Left colon (tissue), 2 donors: ENCODE results near the gene CTNNA3. TPM values are rescaled to one million over a fixed set of nuclear protein-coding genes. Genes with fewer than 3 reads are reported as not detected.

Source experiments
- ATAC-seq: fragments of 200-7000 bp; cut with Tn5 transposase; one replicate; pipeline ENCODE4 v1.9.1; 2020; ENCODE audit warnings: mild to moderate bottlenecking, moderate library complexity
- DNase-seq, 2 donors: peaks; one replicate each; pipeline ENCODE4 v3.0.0-alpha.2; 2020
- intact Hi-C, 2 donors: fragments of 100-400 bp; cut with DNase I in 1 of 2; cut with micrococcal nuclease in 1 of 2; formaldehyde crosslinking; loops; one replicate each; pipeline versions ENCODE4 v1.11.2 to v1.14.0; 2022; cut with DNase I, micrococcal nuclease
- total RNA-seq, 2 donors: library from RNA; stranded (reverse); fragmentation: NEBNext Ultra II Directional; extraction: Animal tissue kit (Norgen Biotek cat#: 25700); gene quantifications; one replicate each; pipeline ENCODE4 v1.2.1, GENCODE V29; 2021
- donor health status: DM: no; HTN: no; CAD: no.
- donor health status: DM: yes; HTN: yes; CAD: no.

Gene CTNNA3
- total RNA-seq, 2 donors from 2014 or later = 0.21 to 1.0 TPM

- ATAC-seq = peak; percentile 71
- DNase-seq = peak in 1 of 2 donors; percentile 6
- intact Hi-C loops = no loop called here
These were observed 1515.2 kb downstream of the CTNNA3 start for GRCh38 chr10:66180581-66181318.

GRCh38 chr10:66180021-66180420, 1516.0 kb downstream of the CTNNA3 start:
- no peak for ATAC-seq
- intact Hi-C loops = no loop called here
- DNase-seq = no peak

- DNase-seq (no peak), ATAC-seq (no peak)
- intact Hi-C loops = no loop called here
These were observed 1519.2 kb downstream of the CTNNA3 start for GRCh38 chr10:66176772-66177171.

DNA sequence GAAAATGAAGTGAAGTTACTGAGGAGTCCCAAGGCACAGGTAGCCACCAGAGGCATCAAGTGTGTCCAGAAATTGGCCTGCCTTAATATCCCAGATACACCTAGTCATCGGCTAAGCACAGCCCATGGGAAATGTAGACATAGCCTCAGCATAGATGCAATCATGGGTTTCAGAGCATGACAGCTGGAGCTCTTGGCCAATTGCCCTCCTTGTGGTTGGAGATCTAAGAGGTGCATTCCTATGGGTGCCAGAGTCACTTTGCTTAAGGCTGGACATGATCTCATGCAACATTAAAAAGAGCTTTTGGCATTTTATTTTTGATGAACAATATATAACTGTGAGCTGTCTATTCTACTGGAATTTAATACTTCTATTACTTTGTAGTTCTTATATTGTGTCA, 1528.2 kb downstream of the CTNNA3 start:
- intact Hi-C loops = no loop called here
- DNase-seq (no peak), ATAC-seq (no peak)

DNA sequence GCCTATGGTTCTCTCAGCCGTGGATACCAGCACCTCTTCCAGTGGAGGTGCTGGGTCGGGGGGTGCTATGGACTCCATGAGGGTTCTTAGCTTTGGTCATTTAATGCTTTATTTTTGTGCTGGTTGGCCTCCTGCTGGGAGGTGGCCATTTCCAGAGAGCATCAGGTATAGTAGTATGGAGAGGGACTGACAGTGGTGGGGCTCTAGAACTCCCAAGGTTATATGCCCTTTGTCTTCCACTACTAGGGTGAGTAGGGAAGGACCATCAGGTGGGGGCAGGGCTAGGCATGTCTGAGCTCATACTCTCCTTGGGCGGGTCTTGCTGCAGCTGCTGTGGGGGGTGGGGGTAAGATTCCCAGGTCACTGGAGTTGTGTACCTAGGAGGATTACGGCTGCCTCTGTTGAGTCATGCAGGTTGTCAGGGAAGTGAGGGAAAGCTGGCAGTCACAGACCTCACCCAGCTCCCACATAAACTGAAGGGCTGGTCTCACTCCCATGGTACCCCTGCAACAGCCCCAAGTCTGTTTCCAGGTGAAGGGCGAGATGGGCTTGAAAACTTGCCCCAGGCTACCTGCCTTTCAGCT, 1533.3 kb downstream of the CTNNA3 start:
- no peak for ATAC-seq
- DNase-seq = peak in 1 of 2 donors; percentile 25
- intact Hi-C loops = no loop called here

DNA sequence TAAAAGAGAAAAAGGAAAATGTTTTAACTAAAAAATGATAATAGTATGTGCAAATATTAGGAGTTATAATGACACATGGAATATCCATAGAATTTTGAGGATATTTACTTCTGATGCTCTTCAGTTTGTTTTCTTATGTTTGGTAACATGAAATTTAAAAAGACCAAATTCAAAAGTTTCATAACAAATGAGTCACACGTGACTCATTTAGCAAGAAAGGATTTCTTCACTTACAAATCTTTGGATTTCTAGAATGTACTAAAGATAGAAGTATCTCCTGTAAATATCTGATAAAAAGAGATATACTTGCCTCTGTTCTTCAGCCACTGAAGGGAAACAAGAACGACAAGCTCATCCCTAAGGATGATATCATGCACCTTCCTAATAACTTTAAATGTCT, 1544.6 kb downstream of the CTNNA3 start:
- intact Hi-C loops = no loop called here
- DNase-seq (no peak), ATAC-seq (no peak)

DNA sequence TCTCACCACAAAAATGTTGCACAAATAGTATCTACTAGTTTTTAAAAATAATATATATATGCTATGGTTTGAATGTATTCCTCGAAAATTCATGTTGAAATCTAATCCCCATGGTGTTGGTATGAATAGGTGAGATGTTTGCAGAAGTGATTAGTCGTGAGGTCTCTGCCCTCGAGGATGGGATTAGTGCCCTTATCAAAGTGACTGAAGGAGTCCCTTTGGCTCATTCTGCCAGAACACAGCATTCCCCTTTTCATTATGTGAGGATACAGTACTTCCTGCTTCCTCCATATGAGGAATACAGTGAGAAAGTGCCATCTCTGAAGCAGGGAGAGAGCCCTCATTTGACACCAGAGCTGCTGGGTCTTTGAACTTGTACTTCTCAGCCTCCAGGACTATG, 1547.7 kb downstream of the CTNNA3 start:
- ATAC-seq = no peak
- intact Hi-C loops = no loop called here
- no peak for DNase-seq

- DNase-seq (no peak), ATAC-seq (no peak)
- intact Hi-C loops = no loop called here
These were observed 1552.0 kb downstream of the CTNNA3 start for GRCh38 chr10:66144016-66144415.

DNA sequence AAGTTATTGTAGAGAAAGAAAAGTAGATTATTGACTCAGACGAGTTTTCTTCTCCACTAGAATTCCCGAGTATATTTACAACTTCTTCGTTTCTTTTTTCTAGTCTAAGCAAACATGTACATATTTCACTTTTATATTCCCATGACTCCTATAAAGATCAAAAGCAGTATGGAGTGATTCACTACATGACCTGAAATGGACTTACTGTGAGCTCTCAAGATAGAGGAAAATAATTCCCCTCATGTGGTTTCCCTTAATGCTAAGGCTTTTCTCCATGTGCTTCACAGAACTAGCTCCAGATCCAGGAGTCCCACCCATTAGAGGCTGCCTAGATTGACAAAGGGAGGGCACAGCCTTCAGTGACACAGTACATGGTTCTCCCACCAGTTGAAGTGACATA, 1593.2 kb downstream of the CTNNA3 start:
- no peak for ATAC-seq
- DNase-seq = no peak
- intact Hi-C loops = no loop called here

DNA sequence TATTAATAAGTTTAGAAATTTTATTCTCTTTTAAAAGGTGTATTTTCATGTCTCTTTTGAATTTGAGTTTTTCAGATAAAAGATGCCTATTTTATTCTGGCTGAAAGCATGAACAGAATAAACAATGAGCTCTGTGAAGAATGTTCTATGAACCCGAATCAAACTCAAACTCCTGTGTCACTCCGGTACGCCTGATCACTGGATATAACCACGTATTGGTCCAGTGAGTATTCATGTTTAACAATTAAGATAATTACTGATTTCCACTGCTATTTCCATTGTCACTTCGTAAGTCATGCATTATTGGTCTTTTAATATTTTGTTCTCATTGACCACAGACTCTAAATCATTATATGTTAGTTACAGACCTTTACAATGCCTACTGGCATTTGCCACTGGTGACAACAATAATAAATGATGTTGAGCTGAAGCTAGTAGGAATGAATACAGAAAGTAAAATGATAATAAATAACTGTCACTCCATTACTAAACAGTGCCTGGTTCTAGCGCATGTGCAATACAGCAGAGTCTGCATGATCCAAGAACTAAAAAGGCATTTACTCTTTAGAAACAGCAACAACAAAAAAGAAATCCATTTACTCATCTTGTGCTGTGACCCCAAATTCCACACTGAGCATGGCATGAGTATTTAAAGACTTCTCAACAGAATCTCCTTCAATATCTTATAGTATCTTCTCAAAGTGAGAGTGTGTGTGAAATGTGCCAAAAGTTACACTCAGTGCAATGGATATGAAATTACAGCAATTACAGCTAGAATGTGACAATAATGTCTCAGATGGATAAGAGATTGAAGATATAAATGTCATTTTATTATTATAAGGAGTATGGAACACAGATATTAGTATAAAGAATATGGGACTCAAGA, 1597.2 kb downstream of the CTNNA3 start:
- no peak for DNase-seq

DNA sequence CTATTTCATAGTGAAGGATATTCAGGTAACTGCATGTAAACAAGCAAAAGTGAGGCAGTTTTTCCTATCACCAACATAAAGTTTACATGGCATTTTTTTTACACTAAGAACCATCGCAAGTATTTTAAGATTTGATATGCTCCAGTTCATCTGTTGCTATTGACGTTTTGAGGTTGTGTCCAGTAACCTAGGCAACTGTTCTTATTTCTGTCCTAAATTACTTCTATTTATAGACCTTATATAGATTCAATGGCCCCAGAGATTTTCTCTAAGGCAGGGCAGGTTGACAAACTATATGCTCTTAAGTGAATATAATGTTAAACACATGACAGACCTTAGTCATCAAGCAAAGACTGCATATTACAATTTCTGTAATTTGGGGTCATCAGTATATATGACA, 1600.4 kb downstream of the CTNNA3 start:
- ATAC-seq = no peak
- intact Hi-C loops = no loop called here
- no peak for DNase-seq

More for the DNA sequence above, 1597.2 kb downstream of the CTNNA3 start:
- intact Hi-C loops = no loop called here
- ATAC-seq = no peak

- DNase-seq = no peak
- intact Hi-C loops = no loop called here
- ATAC-seq = no peak
These were observed 1610.1 kb downstream of the CTNNA3 start for GRCh38 chr10:66085906-66086305.

DNA sequence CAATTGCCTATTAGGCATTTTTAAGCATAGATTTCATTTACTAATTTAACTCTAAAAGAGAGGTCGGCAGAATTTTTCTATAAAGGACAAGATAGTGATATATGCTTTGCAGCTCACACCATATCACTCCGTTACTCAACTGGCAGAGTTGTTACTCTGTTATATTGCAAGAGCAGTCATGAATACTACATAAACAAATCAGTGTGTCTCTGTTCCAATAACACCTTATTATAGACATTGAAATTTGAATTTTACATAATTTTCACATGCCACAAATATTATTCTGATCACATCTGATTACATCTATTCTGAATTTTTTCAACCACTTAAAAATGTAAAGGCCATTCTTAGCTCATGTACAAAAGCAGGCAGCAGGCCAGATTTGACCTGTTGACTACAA, 1624.1 kb downstream of the CTNNA3 start:
- intact Hi-C loops = no loop called here
- DNase-seq = no peak

GRCh38 chr10:66058594-66058993, 1637.4 kb downstream of the CTNNA3 start:
- no peak for DNase-seq
- intact Hi-C loops = no loop called here
- no peak for ATAC-seq

More for the DNA sequence above, 1624.1 kb downstream of the CTNNA3 start:
- ATAC-seq = no peak

- ATAC-seq = no peak
- intact Hi-C loops = no loop called here
These were observed 1646.7 kb downstream of the CTNNA3 start for GRCh38 chr10:66049335-66049734.

DNA sequence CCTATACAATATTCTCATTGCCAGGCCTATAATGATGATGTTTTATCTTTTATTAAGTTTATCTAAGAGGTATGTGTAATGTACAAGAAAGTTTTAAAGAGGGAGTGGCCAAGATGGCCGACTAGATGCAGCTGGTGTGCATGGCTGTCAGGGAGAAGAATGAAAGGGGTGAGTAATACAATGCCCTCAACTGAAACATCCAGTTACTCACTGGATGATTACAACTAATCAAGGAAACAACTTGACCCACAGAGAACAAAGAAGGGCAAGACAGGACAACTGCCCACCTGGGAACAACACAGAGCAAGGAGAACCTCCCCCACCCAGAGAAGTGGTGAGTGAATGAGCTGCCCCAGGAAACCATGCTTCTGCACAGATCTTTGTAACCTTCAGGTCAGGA, 1650.1 kb downstream of the CTNNA3 start:
- no peak for DNase-seq
- intact Hi-C loops = no loop called here
- no peak for ATAC-seq

More at GRCh38 chr10:66049335-66049734, 1646.7 kb downstream of the CTNNA3 start:
- DNase-seq = no peak

GRCh38 chr10:66041771-66042170, 1654.2 kb downstream of the CTNNA3 start:
- DNase-seq (no peak), ATAC-seq (no peak)
- intact Hi-C loops = no loop called here

DNA sequence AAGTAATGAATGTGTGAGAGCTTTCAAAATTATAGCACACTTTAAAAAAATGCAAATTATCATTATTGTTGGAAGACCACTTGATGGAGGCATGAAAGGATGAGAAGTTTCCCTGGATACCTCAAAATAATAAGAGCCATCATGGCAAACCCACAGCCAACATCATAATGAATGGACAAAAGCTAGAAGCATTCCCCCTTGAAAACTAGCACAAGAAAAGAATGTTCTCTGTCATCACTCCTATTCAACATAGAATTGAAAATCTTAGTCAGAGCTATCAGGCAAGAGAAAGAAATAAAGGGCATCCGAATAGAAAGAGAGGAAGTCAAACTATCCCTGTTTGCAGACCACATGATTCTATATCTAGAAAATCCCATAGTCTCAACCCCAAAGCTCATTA, 1657.4 kb downstream of the CTNNA3 start:
- intact Hi-C loops = no loop called here

DNA sequence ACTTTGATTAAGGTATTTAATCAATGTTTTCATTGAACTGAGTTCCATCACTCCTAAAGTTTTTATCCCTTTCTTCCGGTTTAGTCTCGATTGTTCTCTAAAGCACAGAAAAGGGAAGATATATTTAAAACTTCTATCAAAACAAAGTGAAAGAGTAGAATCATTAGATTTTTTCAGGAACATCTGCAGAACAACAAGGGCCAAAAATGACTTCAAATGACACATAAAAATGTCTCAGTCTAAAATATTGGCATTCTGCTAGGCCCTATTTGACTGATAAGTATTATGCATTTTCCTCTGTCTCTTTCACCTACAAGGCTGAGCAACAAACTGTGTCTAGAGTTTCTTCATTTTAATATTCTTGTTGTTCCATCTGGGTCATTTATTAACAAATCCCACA, 1669.7 kb downstream of the CTNNA3 start:
- ATAC-seq = no peak
- intact Hi-C loops = no loop called here
- DNase-seq = no peak

More for the DNA sequence above, 1657.4 kb downstream of the CTNNA3 start:
- ATAC-seq (no peak), DNase-seq (no peak)

GRCh38 chr10:66025186-66025585, 1670.8 kb downstream of the CTNNA3 start:
- intact Hi-C loops = no loop called here
- ATAC-seq = no peak
- DNase-seq = no peak
